ENCODE data around the gene TRIM6.
"Not testable (repeated sequence)": the region's sequence is repeated elsewhere in the genome, so short reads cannot be mapped to it uniquely, and the experiment has no call there.

TRIM6 gene

DNA sequence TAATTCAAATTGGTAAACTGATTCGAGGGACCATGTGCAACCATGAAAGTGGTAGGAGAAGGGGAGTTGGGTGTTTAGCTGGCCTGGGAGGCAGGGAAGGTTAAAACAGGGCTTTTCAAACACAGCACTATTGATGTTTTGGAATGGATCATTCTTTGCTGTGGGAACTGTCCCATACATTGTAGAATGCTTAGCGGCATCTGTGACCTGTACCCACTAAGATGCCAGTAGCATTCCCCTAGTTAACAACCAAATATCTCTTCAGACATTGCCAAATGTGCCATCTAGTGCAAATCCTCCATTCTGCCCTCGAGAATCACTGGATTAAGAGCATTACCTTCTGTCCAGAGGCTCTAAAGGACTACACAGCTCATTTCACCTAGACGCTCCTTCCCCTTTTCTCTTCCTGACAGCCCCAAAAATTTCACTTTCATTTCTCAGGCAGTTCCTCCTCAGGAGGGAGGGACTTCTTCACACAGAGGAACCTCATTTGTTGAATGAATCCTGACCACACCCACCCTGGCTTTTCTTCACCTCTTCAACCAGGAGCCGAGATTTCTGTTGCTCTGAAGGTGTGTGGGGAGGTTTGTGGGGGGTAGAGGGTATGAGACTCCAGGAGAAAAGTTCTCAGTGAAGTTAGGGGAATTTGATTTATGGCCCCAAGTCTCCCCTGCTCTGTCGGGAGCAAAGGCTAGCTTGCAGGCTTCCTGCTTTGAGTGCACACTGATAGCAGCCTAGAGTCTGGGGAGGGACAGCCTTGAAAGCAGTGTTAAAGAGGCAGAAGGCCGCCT is 28.2 kb downstream of the TRIM6 start, which contains the start of gene TRIM34:
Gene TRIM34 (plus strand): TSS at position 513 of the 791 bp plus-strand sequence. CDS start 7,331 bp downstream, outside the sequence.
- peak within 1 kb of the TSS; percentile 49 to 98 for H3K27ac Mint-ChIP-seq
- H3K4me3 Mint-ChIP-seq, result peak within 1 kb of the TSS; percentile 82 to 100
- H3K27me3 Mint-ChIP-seq, result no peaks in the 10 kb centered on the region
- H3K9me3 Mint-ChIP-seq, result no peaks in the 10 kb centered on the region
- DNase-seq, result peak; percentile 52 to 53
- H3K4me1 Mint-ChIP-seq, result peaks cover 51% of the 10 kb centered on the region
- ATAC-seq, result peak; percentile 94

DNA sequence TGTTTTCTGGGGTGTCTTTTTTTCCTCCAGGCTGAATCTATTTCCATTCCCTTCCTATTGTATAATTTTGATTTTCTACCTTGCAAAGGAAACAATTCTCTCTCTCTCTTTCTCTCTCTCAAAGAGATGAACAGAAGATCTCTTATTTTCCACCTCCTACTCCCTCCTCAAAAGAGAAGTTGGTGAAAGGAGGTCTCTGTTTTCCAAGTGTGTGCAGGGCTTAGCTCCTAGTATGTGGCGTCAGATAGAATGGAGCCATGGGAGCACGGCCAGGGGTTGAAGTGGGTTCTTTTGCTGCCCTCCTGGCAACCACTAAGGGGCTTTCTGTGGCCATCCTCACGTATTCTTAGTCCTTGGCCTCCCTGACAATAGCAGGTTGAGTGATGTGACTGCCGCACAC is 28.8 kb downstream of the TRIM6 start:
- no peak for DNase-seq
- ATAC-seq, result peak; percentile 10
- no peak overlapping the region for H3K27ac Mint-ChIP-seq
- peaks cover 51% of the 10 kb centered on the region for H3K4me1 Mint-ChIP-seq
- H3K9me3 Mint-ChIP-seq, result no peaks in the 10 kb centered on the region
- H3K27me3 Mint-ChIP-seq, result no peaks in the 10 kb centered on the region
- H3K4me3 Mint-ChIP-seq, result peak overlapping the region; percentile 82 to 100

DNA sequence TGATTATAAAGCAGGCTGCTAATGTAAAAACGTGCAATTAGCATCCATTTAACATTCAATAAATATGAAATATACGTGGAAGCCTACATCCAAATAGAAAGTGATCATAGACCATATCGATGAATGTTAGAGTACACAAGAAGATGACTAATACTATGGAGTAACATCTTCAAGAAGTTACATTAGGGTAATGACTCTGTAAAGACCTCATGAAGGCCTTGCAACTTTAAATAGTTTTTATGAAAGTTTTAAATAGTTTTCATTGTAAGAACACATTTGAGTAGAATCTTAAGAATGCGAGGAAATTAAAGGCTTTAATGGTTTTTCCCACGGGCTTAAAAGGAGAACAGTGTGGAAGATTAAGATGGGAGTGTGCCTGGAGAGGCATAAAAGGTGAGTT is 29.8 kb downstream of the TRIM6 start:
- H3K27me3 Mint-ChIP-seq, result no peaks in the 10 kb centered on the region
- peaks cover 57% of the 10 kb centered on the region for H3K4me1 Mint-ChIP-seq
- H3K9me3 Mint-ChIP-seq, result no peaks in the 10 kb centered on the region
- H3K27ac Mint-ChIP-seq, result peak overlapping the region; percentile 92 to 93
- H3K4me3 Mint-ChIP-seq, result peak overlapping the region; percentile 82 to 100
- no peak for ATAC-seq
- no peak for DNase-seq

DNA sequence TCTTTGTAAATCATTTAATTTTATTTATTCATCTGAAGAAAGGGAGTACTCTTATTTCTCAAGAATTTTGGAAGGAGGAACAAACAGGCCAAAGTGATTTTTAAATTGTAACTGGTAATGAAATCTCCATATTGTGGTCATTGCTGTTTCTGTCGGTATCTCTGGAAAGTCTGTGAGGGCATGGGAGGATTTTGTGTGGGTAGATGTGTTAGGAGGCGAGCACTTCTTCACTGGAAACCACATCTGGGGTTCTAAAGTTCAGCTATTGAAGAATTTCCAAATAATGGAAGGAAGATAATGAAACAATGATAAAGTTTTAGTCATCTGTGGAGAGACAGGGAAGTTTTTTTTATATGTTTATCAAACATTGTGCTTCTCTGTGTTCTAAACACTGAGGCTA is 35.0 kb downstream of the TRIM6 start:
- DNase-seq, result no peak
- no peak overlapping the region for H3K4me3 Mint-ChIP-seq
- no peaks in the 10 kb centered on the region for H3K9me3 Mint-ChIP-seq
- no peak for ATAC-seq
- H3K27me3 Mint-ChIP-seq, result no peaks in the 10 kb centered on the region
- peak overlapping the region; percentile 0 to 73 for H3K27ac Mint-ChIP-seq
- peaks cover 50% of the 10 kb centered on the region for H3K4me1 Mint-ChIP-seq

DNA sequence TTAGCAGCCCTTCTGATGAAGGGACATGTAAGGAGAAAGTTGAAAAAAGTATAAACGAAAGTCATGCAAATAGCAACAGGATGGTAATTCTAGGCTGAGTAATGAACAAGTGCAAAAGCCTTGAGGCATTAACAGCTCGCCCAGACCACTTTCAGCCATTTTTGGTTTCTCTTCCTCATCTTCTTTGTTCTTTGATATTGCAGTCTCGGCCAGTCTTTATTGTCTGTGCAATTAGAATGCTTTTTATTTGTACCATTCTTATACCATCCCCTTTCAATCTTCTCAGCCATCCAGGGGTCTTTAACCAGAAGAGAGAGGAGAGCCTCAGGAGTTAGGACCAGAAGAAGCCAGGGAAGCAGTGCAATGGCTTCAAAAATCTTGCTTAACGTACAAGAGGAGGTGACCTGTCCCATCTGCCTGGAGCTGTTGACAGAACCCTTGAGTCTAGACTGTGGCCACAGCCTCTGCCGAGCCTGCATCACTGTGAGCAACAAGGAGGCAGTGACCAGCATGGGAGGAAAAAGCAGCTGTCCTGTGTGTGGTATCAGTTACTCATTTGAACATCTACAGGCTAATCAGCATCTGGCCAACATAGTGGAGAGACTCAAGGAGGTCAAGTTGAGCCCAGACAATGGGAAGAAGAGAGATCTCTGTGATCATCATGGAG is 35.7 kb downstream of the TRIM6 start:
- no peak for ATAC-seq

DNA sequence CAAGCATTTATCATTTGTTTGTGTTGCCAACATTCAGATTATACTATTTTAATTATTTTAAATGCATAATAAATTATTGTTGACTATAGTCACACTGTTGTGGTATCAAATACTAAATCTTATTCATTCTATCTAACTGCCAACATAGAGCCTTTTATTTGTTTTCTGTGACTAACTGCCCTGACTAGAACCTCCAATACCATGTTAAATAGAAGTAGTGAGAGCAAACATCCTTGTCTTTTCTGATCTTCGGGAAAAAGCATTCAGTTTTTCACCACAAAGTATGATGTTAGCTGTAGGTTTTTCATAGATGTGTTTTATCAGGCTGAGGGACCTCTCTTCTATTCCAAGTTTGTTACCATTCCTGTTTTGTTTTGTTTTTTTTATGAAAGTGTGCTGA is 43.5 kb downstream of the TRIM6 start:
- no peak overlapping the region for H3K4me3 Mint-ChIP-seq
- H3K4me1 Mint-ChIP-seq, result peaks cover 9% of the 10 kb centered on the region
- H3K27me3 Mint-ChIP-seq, result no peaks in the 10 kb centered on the region
- ATAC-seq (no peak), DNase-seq (no peak)
- no peaks in the 10 kb centered on the region for H3K9me3 Mint-ChIP-seq
- no peak overlapping the region for H3K27ac Mint-ChIP-seq

More for the DNA sequence above, 35.7 kb downstream of the TRIM6 start:
- H3K9me3 Mint-ChIP-seq, result no peaks in the 10 kb centered on the region
- no peak overlapping the region for H3K27ac Mint-ChIP-seq
- H3K27me3 Mint-ChIP-seq, result no peaks in the 10 kb centered on the region
- no peak overlapping the region for H3K4me3 Mint-ChIP-seq
- no peak for DNase-seq
- peaks cover 43% of the 10 kb centered on the region for H3K4me1 Mint-ChIP-seq

DNA sequence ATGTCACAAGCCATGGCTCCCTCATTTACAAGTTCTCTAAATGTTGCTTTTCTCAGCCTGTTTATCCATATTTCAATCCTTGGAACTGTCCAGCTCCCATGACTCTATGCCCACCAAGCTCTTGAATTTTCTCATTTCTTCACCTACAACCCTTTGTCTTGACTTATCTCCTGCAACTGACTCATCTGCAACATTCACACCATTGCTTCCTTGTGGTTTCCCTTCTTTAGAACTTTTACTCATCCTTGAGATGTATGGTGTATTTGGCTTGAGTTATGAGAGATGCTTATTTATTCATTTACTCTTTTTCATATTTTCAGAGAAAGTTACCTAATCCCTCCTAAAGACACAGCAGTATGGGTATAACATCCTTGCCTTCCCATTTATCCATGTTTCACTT is 47.1 kb downstream of the TRIM6 start:
- Mint-ChIP-seq H3K4me3 (no peak overlapping the region), H3K4me1 (peaks cover 9% of the 10 kb centered on the region), H3K9me3 (no peaks in the 10 kb centered on the region), H3K27ac (no peak overlapping the region), H3K27me3 (no peaks in the 10 kb centered on the region)
- ATAC-seq (peak; percentile 71), DNase-seq (no peak)

DNA sequence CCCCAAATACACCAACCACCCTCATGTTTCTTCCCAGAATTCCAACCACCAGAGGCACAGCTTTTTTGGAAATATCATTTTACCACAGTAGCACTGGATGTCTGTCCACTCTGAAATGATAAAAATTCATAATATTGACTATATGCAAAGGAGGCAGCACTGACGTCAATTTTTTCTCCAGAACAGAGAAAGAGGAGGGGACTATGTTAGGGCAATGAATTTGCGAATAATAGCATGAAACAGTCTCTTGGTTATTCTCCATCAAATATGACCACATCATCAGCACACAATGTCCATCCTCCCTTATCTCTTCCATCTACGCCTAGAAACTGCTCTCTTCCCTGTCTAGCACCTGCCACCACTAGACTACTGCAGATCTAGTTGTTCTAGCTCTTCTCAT is 49.7 kb downstream of the TRIM6 start:
- ATAC-seq (no peak), DNase-seq (no peak)
- H3K27me3 Mint-ChIP-seq, result no peaks in the 10 kb centered on the region
- H3K4me1 Mint-ChIP-seq, result peaks cover 9% of the 10 kb centered on the region
- no peak overlapping the region for H3K4me3 Mint-ChIP-seq
- H3K27ac Mint-ChIP-seq, result no peak overlapping the region
- no peaks in the 10 kb centered on the region for H3K9me3 Mint-ChIP-seq

DNA sequence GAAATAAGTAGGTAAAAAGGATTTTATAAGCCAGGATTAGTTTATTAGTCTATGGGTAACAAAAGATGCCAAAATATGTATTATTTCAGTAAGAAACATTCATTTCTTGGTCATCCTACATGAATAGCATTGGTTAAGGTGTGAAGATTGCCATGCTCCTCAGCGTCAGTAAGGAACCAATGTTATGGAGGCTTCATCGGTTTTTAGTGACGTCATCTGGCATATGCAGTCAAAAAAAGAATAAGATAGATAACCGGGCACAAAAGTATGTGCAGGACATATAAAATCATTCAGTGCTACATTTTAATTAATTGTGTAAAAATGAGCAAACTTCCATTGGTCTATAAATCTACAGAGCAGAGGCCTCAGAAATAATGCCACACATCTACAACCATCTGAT is 59.0 kb downstream of the TRIM6 start:
- DNase-seq (no peak), ATAC-seq (no peak)
- no peaks in the 10 kb centered on the region for H3K27me3 Mint-ChIP-seq
- no peak overlapping the region for H3K4me3 Mint-ChIP-seq
- H3K27ac Mint-ChIP-seq, result no peak overlapping the region
- H3K4me1 Mint-ChIP-seq, result no peaks in the 10 kb centered on the region
- H3K9me3 Mint-ChIP-seq, result peaks cover 0 to 8% of the 10 kb centered on the region in 2 donors

DNA sequence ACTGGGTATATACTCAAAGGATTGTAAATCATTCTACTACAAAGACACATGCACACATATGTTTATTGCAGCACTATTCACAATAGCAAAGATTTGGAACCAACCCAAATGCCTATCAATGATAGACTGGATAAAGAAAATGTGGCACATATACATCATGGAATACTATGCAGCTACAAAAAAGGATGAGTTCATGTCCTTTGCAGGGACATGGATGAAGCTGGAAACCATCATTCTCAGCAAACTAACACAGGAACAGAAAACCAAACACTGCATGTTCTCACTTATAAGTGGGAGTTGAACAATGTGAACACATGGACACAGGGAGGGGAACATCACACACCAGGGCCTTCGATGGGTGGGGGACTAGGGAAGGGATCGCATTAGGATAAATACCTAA is 60.5 kb downstream of the TRIM6 start:
- H3K27ac Mint-ChIP-seq, H3K9me3 Mint-ChIP-seq, H3K4me1 Mint-ChIP-seq, H3K4me3 Mint-ChIP-seq, H3K27me3 Mint-ChIP-seq, DNase-seq, ATAC-seq: not testable (repeated sequence)

DNA sequence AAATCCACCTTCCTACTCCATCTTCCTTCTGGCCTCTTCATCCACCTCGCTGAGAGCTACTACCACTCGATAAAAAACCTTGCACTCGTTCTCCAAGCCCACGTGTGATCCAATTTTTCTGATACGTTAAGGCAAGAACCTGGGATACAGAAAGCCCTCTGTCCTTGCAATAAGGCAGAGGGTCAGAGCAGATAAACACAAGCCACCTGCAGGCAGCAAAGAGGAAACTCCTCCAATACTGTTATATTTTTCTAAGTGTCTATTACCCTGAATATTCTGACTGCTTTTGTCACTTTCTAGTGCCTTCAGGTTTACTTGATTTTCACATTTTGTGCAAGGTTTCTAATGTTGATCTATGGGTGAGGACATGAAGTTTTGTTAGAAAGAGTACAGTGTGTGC is 61.9 kb downstream of the TRIM6 start:
- no peaks in the 10 kb centered on the region for H3K4me1 Mint-ChIP-seq

More for the DNA sequence above, 61.9 kb downstream of the TRIM6 start:
- Mint-ChIP-seq H3K4me3 (no peak overlapping the region), H3K27me3 (no peaks in the 10 kb centered on the region), H3K27ac (no peak overlapping the region), H3K9me3 (peaks cover 0 to 1% of the 10 kb centered on the region in 2 donors)
- DNase-seq, result no peak
- ATAC-seq, result no peak

Data from stimulated activated naive CD8-positive, alpha-beta T cell treated with anti-CD3 and anti-CD28 coated beads, Interleukin-15, amount 100 ng/mL, for 72 hours (primary cell).